Activated naive CD4-positive, alpha-beta T cell treated with anti-CD3 and anti-CD28 coated beads, Interleukin-2, amount 50 U/mL, for 72 hours (primary cell): ENCODE data around the gene ANGEL2. TPM values are rescaled to one million over a fixed set of nuclear protein-coding genes. Genes with fewer than 3 reads are reported as not detected.
A peak's percentile ranks its signal among the peaks of the same experiment; 100 is the strongest.
"Not testable (repeated sequence)": the region's sequence is repeated elsewhere in the genome, so short reads cannot be mapped to it uniquely, and the experiment has no call there.

Experiments
- ATAC-seq, 2 donors: fragments of 150-1000 bp; cut with Tn5 transposase; 2 replicates each; pipeline ENCODE4 v1.10.0; 2021; ENCODE audit warnings: mild to moderate bottlenecking in 2 of 2, moderate library complexity in 2 of 2
- DNase-seq, 2 donors: peaks; one replicate each; pipeline ENCODE4 v3.0.0; 2021 to 2022; ENCODE audit warnings: low spot score in 2 of 2
- H3K27ac Mint-ChIP-seq, 2 donors: one replicate each; pipeline ENCODE4 v1.8.0; 2022; ENCODE audit warnings: mild to moderate bottlenecking in 2 of 2, mixed read lengths in 2 of 2
- H3K36me3 Mint-ChIP-seq, 2 donors: one replicate each; pipeline ENCODE4 v1.8.0; 2022; ENCODE audit warnings: mixed read lengths in 2 of 2
- H3K9me3 Mint-ChIP-seq, 2 donors: one replicate each; pipeline ENCODE4 v1.8.0; 2022; ENCODE audit warnings: mixed read lengths in 2 of 2
- total RNA-seq, 2 donors: library from RNA; stranded (reverse); gene quantifications; one replicate each; pipeline ENCODE4 v1.2.3, GENCODE V29; 2022

The ANGEL2 gene
- 10 to 100 TPM; 47.7 to 53.9 TPM for total RNA-seq

GRCh38 chr1:213015099-213016050 lies at the start of gene ANGEL2:
Gene ANGEL2, minus strand, starts transcription at chr1:213015867. Its CDS starts 196 bp downstream, at chr1:213015671.
- H3K36me3 Mint-ChIP-seq = peaks cover 9 to 17% of the 10 kb centered on the region in 2 donors
- H3K9me3 Mint-ChIP-seq = no peaks in the 10 kb centered on the region
- peak within 1 kb of the TSS; percentile 98 to 100 for H3K27ac Mint-ChIP-seq
- DNase-seq = peak; percentile 91 to 92
- peak; percentile 91 to 98 for ATAC-seq

GRCh38 chr1:213061263-213061662 lies 45.6 kb upstream of the ANGEL2 start:
- DNase-seq (no peak), ATAC-seq (no peak)
- no peak overlapping the region for H3K27ac Mint-ChIP-seq
- H3K9me3 Mint-ChIP-seq = peaks cover 0 to 4% of the 10 kb centered on the region in 2 donors
- H3K36me3 Mint-ChIP-seq = peaks cover 0 to 15% of the 10 kb centered on the region in 2 donors

GRCh38 chr1:213060836-213061235 lies 45.2 kb upstream of the ANGEL2 start:
- no peak for ATAC-seq
- H3K27ac Mint-ChIP-seq = no peak overlapping the region
- H3K9me3 Mint-ChIP-seq = peaks cover 0 to 4% of the 10 kb centered on the region in 2 donors

GRCh38 chr1:213057264-213058059 lies 41.8 kb upstream of the ANGEL2 start:
- DNase-seq (no peak), ATAC-seq (no peak)
- H3K9me3 Mint-ChIP-seq = peaks cover 0 to 4% of the 10 kb centered on the region in 2 donors
- H3K36me3 Mint-ChIP-seq = peaks cover 0 to 15% of the 10 kb centered on the region in 2 donors
- H3K27ac Mint-ChIP-seq = no peak overlapping the region

More at GRCh38 chr1:213060836-213061235, 45.2 kb upstream of the ANGEL2 start:
- H3K36me3 Mint-ChIP-seq = peaks cover 0 to 15% of the 10 kb centered on the region in 2 donors
- DNase-seq = no peak

GRCh38 chr1:213055767-213056166 lies 40.1 kb upstream of the ANGEL2 start:
- DNase-seq (no peak), ATAC-seq (no peak)
- Mint-ChIP-seq H3K36me3 (peaks cover 2 to 16% of the 10 kb centered on the region in 2 donors), H3K27ac (no peak overlapping the region), H3K9me3 (peaks cover 2 to 6% of the 10 kb centered on the region in 2 donors)

- Mint-ChIP-seq H3K36me3 (peaks cover 11 to 22% of the 10 kb centered on the region in 2 donors), H3K9me3 (peaks cover 10 to 14% of the 10 kb centered on the region in 2 donors), H3K27ac (no peak overlapping the region)
- ATAC-seq (no peak), DNase-seq (no peak)
Observed at GRCh38 chr1:213054733-213055591, 39.3 kb upstream of the ANGEL2 start.

GRCh38 chr1:213054142-213054541 lies 38.5 kb upstream of the ANGEL2 start:
- H3K27ac Mint-ChIP-seq = no peak overlapping the region

GRCh38 chr1:213053455-213053854 lies 37.8 kb upstream of the ANGEL2 start:
- Mint-ChIP-seq H3K36me3 (peaks cover 13 to 22% of the 10 kb centered on the region in 2 donors), H3K27ac (no peak overlapping the region), H3K9me3 (peaks cover 11 to 20% of the 10 kb centered on the region in 2 donors)
- ATAC-seq (no peak), DNase-seq (no peak)

More at GRCh38 chr1:213054142-213054541, 38.5 kb upstream of the ANGEL2 start:
- Mint-ChIP-seq H3K36me3 (peaks cover 13 to 24% of the 10 kb centered on the region in 2 donors), H3K9me3 (peaks cover 11 to 16% of the 10 kb centered on the region in 2 donors)
- ATAC-seq (no peak), DNase-seq (no peak)

GRCh38 chr1:213051881-213052202 lies 36.2 kb upstream of the ANGEL2 start:
- H3K36me3 Mint-ChIP-seq = peaks cover 13 to 22% of the 10 kb centered on the region in 2 donors
- DNase-seq = no peak
- peaks cover 11 to 20% of the 10 kb centered on the region in 2 donors for H3K9me3 Mint-ChIP-seq
- ATAC-seq = no peak
- peak overlapping the region; percentile 89 to 90 for H3K27ac Mint-ChIP-seq

GRCh38 chr1:213051127-213051880 lies 35.6 kb upstream of the ANGEL2 start, which contains the start of gene RPS6KC1:
Gene RPS6KC1, plus strand, starts transcription at chr1:213051241. Its CDS starts 164 bp downstream, at chr1:213051405.
- ATAC-seq (peak; percentile 97 to 98), DNase-seq (peak; percentile 80)
- H3K9me3 Mint-ChIP-seq = peaks cover 11 to 20% of the 10 kb centered on the region in 2 donors
- H3K27ac Mint-ChIP-seq = peak within 1 kb of the TSS; percentile 89 to 90
- peaks cover 13 to 22% of the 10 kb centered on the region in 2 donors for H3K36me3 Mint-ChIP-seq

GRCh38 chr1:213050745-213051126 lies 35.1 kb upstream of the ANGEL2 start:
- Mint-ChIP-seq H3K27ac (peak overlapping the region; percentile 81 to 89), H3K36me3 (peaks cover 13 to 22% of the 10 kb centered on the region in 2 donors), H3K9me3 (peaks cover 11 to 20% of the 10 kb centered on the region in 2 donors)
- DNase-seq (no peak), ATAC-seq (peak; percentile 43 to 48)

GRCh38 chr1:213049232-213049631 lies 33.6 kb upstream of the ANGEL2 start:
- no peak for ATAC-seq
- no peak for DNase-seq
- Mint-ChIP-seq H3K9me3 (peaks cover 11 to 20% of the 10 kb centered on the region in 2 donors), H3K27ac (no peak overlapping the region), H3K36me3 (peaks cover 13 to 22% of the 10 kb centered on the region in 2 donors)

GRCh38 chr1:213045321-213046226 lies 29.9 kb upstream of the ANGEL2 start:
- ATAC-seq = not testable (repeated sequence)

GRCh38 chr1:213041443-213041842 lies 25.8 kb upstream of the ANGEL2 start:
- Mint-ChIP-seq H3K9me3 (no peaks in the 10 kb centered on the region), H3K27ac (no peak overlapping the region), H3K36me3 (no peaks in the 10 kb centered on the region)
- DNase-seq (no peak), ATAC-seq (no peak)

More at GRCh38 chr1:213045321-213046226, 29.9 kb upstream of the ANGEL2 start:
- Mint-ChIP-seq H3K9me3 (peaks cover 7 to 16% of the 10 kb centered on the region in 2 donors), H3K36me3 (peaks cover 9 to 19% of the 10 kb centered on the region in 2 donors)
- not testable (repeated sequence) for H3K27ac Mint-ChIP-seq, DNase-seq
